ENCODE data around the gene GREB1.

GREB1 gene

GRCh38 chr2:11676640-11677039 lies 142.8 kb downstream of the GREB1 start:
- H3K79me1 ChIP-seq (ENCODE audit: low read length) = no peaks in the 10 kb centered on the region
- H2BK5ac ChIP-seq (ENCODE audit: low read depth, low read length, poor library complexity) = no peak overlapping the region
- no peak overlapping the region for H3K4ac ChIP-seq (ENCODE audit: low read depth, low read length)
- no peak overlapping the region for H3K4me2 ChIP-seq (ENCODE audit: low read length)
- H2AFZ ChIP-seq (ENCODE audit: insufficient read depth, low read length, poor library complexity) = no peak overlapping the region
- no peak overlapping the region for H3K18ac ChIP-seq (ENCODE audit: low read length)
- H3K9ac ChIP-seq (ENCODE audit: low read length) = no peak overlapping the region
- H3K9me3 ChIP-seq (ENCODE audit: insufficient read depth, low read depth, low read length) = peaks cover 3% of the 10 kb centered on the region
- H3K4me3 ChIP-seq (ENCODE audit: low read depth, low read length) = no peak overlapping the region
- no peaks in the 10 kb centered on the region for H3K36me3 ChIP-seq (ENCODE audit: control insufficient read depth in 1 of 2, insufficient read depth in 2 of 2, low read length in 2 of 2)
- H4K12ac ChIP-seq (ENCODE audit: low read depth, low read length) = no peak overlapping the region
- no peak overlapping the region for H3K27ac ChIP-seq (ENCODE audit: low read depth, low read length)
- no peak overlapping the region for H2AK5ac ChIP-seq (ENCODE audit: low read length)
- H2BK120ac ChIP-seq (ENCODE audit: insufficient read depth, low read length, poor library complexity) = no peak overlapping the region
- H3K14ac ChIP-seq (ENCODE audit: low read length) = no peak overlapping the region
- H2BK12ac ChIP-seq (ENCODE audit: low read length) = no peak overlapping the region
- no CpG with 5 or more reads among the region's 11 CpGs for WGBS (ENCODE audit: extremely low coverage, insufficient coverage, insufficient read length)
- DNase-seq = no peak
- H3K27me3 ChIP-seq (ENCODE audit: insufficient read depth, low read length) = no peaks in the 10 kb centered on the region
- no peak overlapping the region for H3K23ac ChIP-seq (ENCODE audit: low read length)
- H3K4me1 ChIP-seq (ENCODE audit: control insufficient read depth in 1 of 2, insufficient read depth in 2 of 2, low read length in 2 of 2) = peaks cover 0 to 3% of the 10 kb centered on the region in 2 experiments
- no peaks in the 10 kb centered on the region for H3K79me2 ChIP-seq (ENCODE audit: control insufficient read depth, insufficient read depth, low read length, poor library complexity)
- no peak overlapping the region for H4K91ac ChIP-seq (ENCODE audit: low read depth, low read length)
- H4K8ac ChIP-seq (ENCODE audit: low read depth, low read length) = no peak overlapping the region

GRCh38 chr2:11677136-11678055 lies 143.6 kb downstream of the GREB1 start:
- WGBS (ENCODE audit: extremely low coverage, insufficient coverage, insufficient read length) = no CpG with 5 or more reads among the region's 27 CpGs
- H3K4ac ChIP-seq (ENCODE audit: low read depth, low read length) = no peak overlapping the region

DNA sequence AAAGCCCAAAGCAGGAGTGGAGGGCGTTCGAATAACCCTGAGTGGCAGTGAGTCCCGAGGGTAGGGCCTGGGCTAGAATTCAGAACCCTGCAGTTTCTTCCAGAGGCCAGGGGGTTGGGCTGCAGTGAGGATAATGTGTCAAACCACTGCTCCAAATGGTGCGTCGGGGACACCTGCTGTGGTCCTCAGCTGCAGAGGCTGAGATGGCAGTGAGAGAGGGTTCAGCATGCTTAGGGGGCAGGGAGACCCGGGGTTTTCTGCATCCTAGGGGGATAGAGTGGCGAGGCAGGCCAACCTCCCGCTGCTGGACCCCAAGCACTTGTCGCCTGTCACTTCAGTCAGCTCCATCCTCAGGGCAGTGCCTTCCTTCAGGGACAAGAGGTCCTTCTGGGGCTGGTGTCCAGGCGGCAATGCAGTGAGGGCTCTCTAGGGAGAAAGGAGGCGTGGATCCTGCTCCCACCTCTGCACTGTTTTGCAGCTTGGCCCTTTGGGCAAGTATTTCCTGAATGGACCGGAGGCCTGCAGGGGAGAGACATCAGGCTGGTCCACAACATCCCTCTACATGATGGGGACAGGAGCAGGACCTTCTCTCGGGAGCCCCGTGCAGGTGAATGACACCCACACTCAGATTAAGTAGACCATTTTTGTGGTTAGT lies 144.6 kb downstream of the GREB1 start:
- Histone ChIP-seq H3K14ac (ENCODE audit: low read length) (no peak overlapping the region), H2AFZ (ENCODE audit: insufficient read depth, low read length, poor library complexity) (no peak overlapping the region), H2BK5ac (ENCODE audit: low read depth, low read length, poor library complexity) (no peak overlapping the region), H3K79me1 (ENCODE audit: low read length) (no peaks in the 10 kb centered on the region), H3K79me2 (ENCODE audit: control insufficient read depth, insufficient read depth, low read length, poor library complexity) (no peaks in the 10 kb centered on the region), H3K4me3 (ENCODE audit: low read depth, low read length) (peak overlapping the region; percentile 34), H3K4me1 (ENCODE audit: control insufficient read depth in 1 of 2, insufficient read depth in 2 of 2, low read length in 2 of 2) (peaks cover 0 to 3% of the 10 kb centered on the region in 2 experiments), H3K18ac (ENCODE audit: low read length) (no peak overlapping the region), H2AK5ac (ENCODE audit: low read length) (no peak overlapping the region), H3K4me2 (ENCODE audit: low read length) (no peak overlapping the region), H3K27me3 (ENCODE audit: insufficient read depth, low read length) (no peaks in the 10 kb centered on the region), H3K23ac (ENCODE audit: low read length) (no peak overlapping the region), H3K36me3 (ENCODE audit: control insufficient read depth in 1 of 2, insufficient read depth in 2 of 2, low read length in 2 of 2) (no peaks in the 10 kb centered on the region), H3K27ac (ENCODE audit: low read depth, low read length) (no peak overlapping the region), H3K9ac (ENCODE audit: low read length) (no peak overlapping the region), H4K12ac (ENCODE audit: low read depth, low read length) (no peak overlapping the region), H2BK12ac (ENCODE audit: low read length) (no peak overlapping the region), H3K9me3 (ENCODE audit: insufficient read depth, low read depth, low read length) (peaks cover 3% of the 10 kb centered on the region), H2BK120ac (ENCODE audit: insufficient read depth, low read length, poor library complexity) (no peak overlapping the region), H4K91ac (ENCODE audit: low read depth, low read length) (no peak overlapping the region), H4K8ac (ENCODE audit: low read depth, low read length) (no peak overlapping the region), H3K4ac (ENCODE audit: low read depth, low read length) (no peak overlapping the region)
- no CpG with 5 or more reads among the region's 14 CpGs for WGBS (ENCODE audit: extremely low coverage, insufficient coverage, insufficient read length)
- DNase-seq = no peak

More at GRCh38 chr2:11677136-11678055, 143.6 kb downstream of the GREB1 start:
- DNase-seq = no peak
- H3K4me2 ChIP-seq (ENCODE audit: low read length) = no peak overlapping the region
- H4K8ac ChIP-seq (ENCODE audit: low read depth, low read length) = no peak overlapping the region
- no peak overlapping the region for H2BK5ac ChIP-seq (ENCODE audit: low read depth, low read length, poor library complexity)
- no peak overlapping the region for H4K91ac ChIP-seq (ENCODE audit: low read depth, low read length)
- H3K4me1 ChIP-seq (ENCODE audit: control insufficient read depth in 1 of 2, insufficient read depth in 2 of 2, low read length in 2 of 2) = peaks cover 0 to 3% of the 10 kb centered on the region in 2 experiments
- no peak overlapping the region for H3K9ac ChIP-seq (ENCODE audit: low read length)
- H3K18ac ChIP-seq (ENCODE audit: low read length) = no peak overlapping the region
- H3K9me3 ChIP-seq (ENCODE audit: insufficient read depth, low read depth, low read length) = peaks cover 3% of the 10 kb centered on the region
- no peak overlapping the region for H2BK12ac ChIP-seq (ENCODE audit: low read length)
- H2BK120ac ChIP-seq (ENCODE audit: insufficient read depth, low read length, poor library complexity) = no peak overlapping the region
- H3K23ac ChIP-seq (ENCODE audit: low read length) = no peak overlapping the region
- H3K4me3 ChIP-seq (ENCODE audit: low read depth, low read length) = no peak overlapping the region
- H3K27ac ChIP-seq (ENCODE audit: low read depth, low read length) = no peak overlapping the region
- no peaks in the 10 kb centered on the region for H3K27me3 ChIP-seq (ENCODE audit: insufficient read depth, low read length)
- no peak overlapping the region for H2AFZ ChIP-seq (ENCODE audit: insufficient read depth, low read length, poor library complexity)
- no peaks in the 10 kb centered on the region for H3K36me3 ChIP-seq (ENCODE audit: control insufficient read depth in 1 of 2, insufficient read depth in 2 of 2, low read length in 2 of 2)
- no peak overlapping the region for H4K12ac ChIP-seq (ENCODE audit: low read depth, low read length)
- H3K79me2 ChIP-seq (ENCODE audit: control insufficient read depth, insufficient read depth, low read length, poor library complexity) = no peaks in the 10 kb centered on the region
- H3K14ac ChIP-seq (ENCODE audit: low read length) = no peak overlapping the region
- H2AK5ac ChIP-seq (ENCODE audit: low read length) = no peak overlapping the region
- H3K79me1 ChIP-seq (ENCODE audit: low read length) = no peaks in the 10 kb centered on the region

- no CpG with 5 or more reads among the region's 7 CpGs for WGBS (ENCODE audit: extremely low coverage, insufficient coverage, insufficient read length)
- H3K18ac ChIP-seq (ENCODE audit: low read length) = no peak overlapping the region
- no peak overlapping the region for H4K8ac ChIP-seq (ENCODE audit: low read depth, low read length)
Observed at GRCh38 chr2:11679016-11679415, 145.2 kb downstream of the GREB1 start.

More at GRCh38 chr2:11679016-11679415, 145.2 kb downstream of the GREB1 start:
- Histone ChIP-seq H3K4me1 (ENCODE audit: control insufficient read depth in 1 of 2, insufficient read depth in 2 of 2, low read length in 2 of 2) (peaks cover 0 to 3% of the 10 kb centered on the region in 2 experiments), H2AK5ac (ENCODE audit: low read length) (no peak overlapping the region), H3K27me3 (ENCODE audit: insufficient read depth, low read length) (no peaks in the 10 kb centered on the region), H3K27ac (ENCODE audit: low read depth, low read length) (no peak overlapping the region), H3K79me1 (ENCODE audit: low read length) (no peaks in the 10 kb centered on the region), H3K9me3 (ENCODE audit: insufficient read depth, low read depth, low read length) (peaks cover 3% of the 10 kb centered on the region), H3K4me3 (ENCODE audit: low read depth, low read length) (no peak overlapping the region), H3K23ac (ENCODE audit: low read length) (no peak overlapping the region), H3K4me2 (ENCODE audit: low read length) (no peak overlapping the region), H3K36me3 (ENCODE audit: control insufficient read depth in 1 of 2, insufficient read depth in 2 of 2, low read length in 2 of 2) (no peaks in the 10 kb centered on the region), H3K79me2 (ENCODE audit: control insufficient read depth, insufficient read depth, low read length, poor library complexity) (no peaks in the 10 kb centered on the region), H2BK120ac (ENCODE audit: insufficient read depth, low read length, poor library complexity) (no peak overlapping the region), H3K14ac (ENCODE audit: low read length) (no peak overlapping the region), H4K12ac (ENCODE audit: low read depth, low read length) (no peak overlapping the region), H2BK12ac (ENCODE audit: low read length) (no peak overlapping the region), H3K4ac (ENCODE audit: low read depth, low read length) (no peak overlapping the region), H3K9ac (ENCODE audit: low read length) (no peak overlapping the region), H2BK5ac (ENCODE audit: low read depth, low read length, poor library complexity) (no peak overlapping the region), H4K91ac (ENCODE audit: low read depth, low read length) (no peak overlapping the region), H2AFZ (ENCODE audit: insufficient read depth, low read length, poor library complexity) (no peak overlapping the region)
- no peak for DNase-seq

All from trophoblast cell (in vitro differentiated cells and primary cell).